Measurements from ENCODE around the gene FSTL3. TPM values are rescaled to one million over a fixed set of nuclear protein-coding genes. Genes with fewer than 3 reads are reported as not detected.

The FSTL3 gene
- total RNA-seq, 1 donor from 2014 or later = 312 TPM

DNA sequence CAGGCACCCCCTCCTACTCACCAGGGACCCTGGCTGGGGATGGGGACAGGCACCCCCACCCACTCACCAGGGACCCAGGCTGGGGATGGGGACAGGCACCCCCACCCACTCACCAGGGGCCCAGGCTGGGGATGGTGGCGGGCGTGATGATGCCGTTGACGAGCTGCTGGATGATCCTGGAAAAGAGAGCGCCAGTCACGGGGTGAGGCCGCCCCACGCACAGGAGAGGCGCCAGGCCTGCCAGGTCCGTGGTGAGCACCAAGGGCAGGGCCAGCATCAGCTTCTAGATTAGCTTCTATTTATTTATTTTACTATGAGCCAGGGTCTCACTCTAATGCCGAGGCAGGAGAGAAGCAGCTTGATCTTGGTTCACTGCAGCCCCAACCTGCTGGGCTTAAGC lies 26.1 kb upstream of the FSTL3 start:
- no peak overlapping the region for H3K27ac Mint-ChIP-seq (ENCODE audit: unreplicated experiment)
- no peak for DNase-seq (ENCODE audit: low spot score)
- peaks cover 7% of the 10 kb centered on the region for H3K36me3 Mint-ChIP-seq (ENCODE audit: low read depth)
- no peak overlapping the region for H3K4me3 Mint-ChIP-seq (ENCODE audit: unreplicated experiment)
- no peaks in the 10 kb centered on the region for H3K4me1 Mint-ChIP-seq (ENCODE audit: low read depth)
- TF ChIP-seq CTCF (IDR thresholded peaks at IDR 0.05) = no peak
- H3K9me3 Mint-ChIP-seq (ENCODE audit: low read depth) = no peaks in the 10 kb centered on the region
- no peaks in the 10 kb centered on the region for H3K27me3 Mint-ChIP-seq (ENCODE audit: low read depth)

GRCh38 chr19:651114-651818 lies 24.9 kb upstream of the FSTL3 start:
- Mint-ChIP-seq H3K27me3 (ENCODE audit: low read depth) (no peaks in the 10 kb centered on the region), H3K4me1 (ENCODE audit: low read depth) (no peaks in the 10 kb centered on the region), H3K4me3 (ENCODE audit: unreplicated experiment) (no peak overlapping the region), H3K9me3 (ENCODE audit: low read depth) (no peaks in the 10 kb centered on the region), H3K27ac (ENCODE audit: unreplicated experiment) (no peak overlapping the region), H3K36me3 (ENCODE audit: low read depth) (peaks cover 5% of the 10 kb centered on the region)
- no peak for DNase-seq (ENCODE audit: low spot score)
- no peak for TF ChIP-seq CTCF (IDR thresholded peaks at IDR 0.05)

- Mint-ChIP-seq H3K4me1 (ENCODE audit: low read depth) (no peaks in the 10 kb centered on the region), H3K9me3 (ENCODE audit: low read depth) (no peaks in the 10 kb centered on the region), H3K27me3 (ENCODE audit: low read depth) (no peaks in the 10 kb centered on the region)
Measured at GRCh38 chr19:651991-652390, 24.2 kb upstream of the FSTL3 start.

DNA sequence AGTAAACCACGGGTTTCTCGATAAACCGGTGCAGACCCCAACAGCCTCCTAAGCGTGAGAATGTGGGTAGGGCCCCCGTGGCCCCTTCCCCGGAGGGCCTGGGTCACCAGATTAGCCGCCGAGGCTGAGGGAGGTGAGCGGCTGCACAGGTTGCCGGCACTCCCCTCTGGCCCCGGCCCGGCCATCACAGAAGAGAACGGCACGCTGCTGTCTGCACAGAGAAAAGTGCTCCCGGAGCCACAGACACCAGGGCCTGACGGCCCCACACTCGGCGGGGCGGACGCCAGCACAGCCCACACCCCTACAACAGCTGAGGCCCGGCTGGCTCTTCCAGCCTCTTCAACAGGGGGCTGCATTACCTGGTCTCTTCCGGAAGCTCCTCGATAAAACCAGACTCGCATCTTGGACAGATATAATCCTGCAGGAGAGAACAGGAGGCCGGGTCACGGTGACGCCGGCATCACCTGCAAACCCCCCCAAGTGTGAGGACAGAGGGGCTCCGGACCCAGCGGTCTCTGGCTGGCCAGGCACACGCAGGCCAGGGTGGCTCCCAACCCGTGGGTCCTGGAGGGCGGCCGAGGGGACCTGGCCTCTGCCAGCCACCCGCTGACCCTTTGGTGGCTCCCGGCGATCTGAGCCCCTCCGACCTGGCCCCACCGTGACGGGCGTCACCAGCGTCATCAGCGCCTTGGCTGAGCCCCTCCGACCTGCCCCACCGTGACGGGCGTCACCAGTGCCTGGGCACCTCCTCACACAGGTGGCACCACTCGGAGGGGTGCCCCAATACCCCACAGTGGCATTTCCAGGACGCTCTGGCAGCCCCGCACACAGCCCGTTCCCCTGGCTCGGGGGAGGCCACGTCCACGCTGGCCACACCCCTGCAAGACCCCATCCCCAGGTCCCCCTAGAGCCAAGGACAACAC lies 23.5 kb upstream of the FSTL3 start:
- Mint-ChIP-seq H3K4me3 (ENCODE audit: unreplicated experiment) (no peak overlapping the region), H3K27me3 (ENCODE audit: low read depth) (no peaks in the 10 kb centered on the region), H3K36me3 (ENCODE audit: low read depth) (peaks cover 5% of the 10 kb centered on the region), H3K27ac (ENCODE audit: unreplicated experiment) (no peak overlapping the region), H3K9me3 (ENCODE audit: low read depth) (no peaks in the 10 kb centered on the region), H3K4me1 (ENCODE audit: low read depth) (no peaks in the 10 kb centered on the region)
- DNase-seq (ENCODE audit: low spot score) = peak; percentile 86
- no peak for TF ChIP-seq CTCF (IDR thresholded peaks at IDR 0.05)

More at GRCh38 chr19:651991-652390, 24.2 kb upstream of the FSTL3 start:
- no peak for DNase-seq (ENCODE audit: low spot score)
- Mint-ChIP-seq H3K27ac (ENCODE audit: unreplicated experiment) (no peak overlapping the region), H3K36me3 (ENCODE audit: low read depth) (peaks cover 5% of the 10 kb centered on the region), H3K4me3 (ENCODE audit: unreplicated experiment) (no peak overlapping the region)
- TF ChIP-seq CTCF (IDR thresholded peaks at IDR 0.05) = no peak

GRCh38 chr19:653425-653824 lies 22.8 kb upstream of the FSTL3 start:
- Mint-ChIP-seq H3K4me1 (ENCODE audit: low read depth) (no peaks in the 10 kb centered on the region), H3K27me3 (ENCODE audit: low read depth) (no peaks in the 10 kb centered on the region), H3K27ac (ENCODE audit: unreplicated experiment) (no peak overlapping the region), H3K36me3 (ENCODE audit: low read depth) (peaks cover 5% of the 10 kb centered on the region), H3K9me3 (ENCODE audit: low read depth) (no peaks in the 10 kb centered on the region), H3K4me3 (ENCODE audit: unreplicated experiment) (no peak overlapping the region)
- DNase-seq (ENCODE audit: low spot score) = no peak
- TF ChIP-seq CTCF (IDR thresholded peaks at IDR 0.05) = no peak

All from chondrocyte (in vitro differentiated cells).